ENCODE data around the gene EDA.
"Not testable (repeated sequence)": the region's sequence is repeated elsewhere in the genome, so short reads cannot be mapped to it uniquely, and the experiment has no call there.

EDA gene

DNA sequence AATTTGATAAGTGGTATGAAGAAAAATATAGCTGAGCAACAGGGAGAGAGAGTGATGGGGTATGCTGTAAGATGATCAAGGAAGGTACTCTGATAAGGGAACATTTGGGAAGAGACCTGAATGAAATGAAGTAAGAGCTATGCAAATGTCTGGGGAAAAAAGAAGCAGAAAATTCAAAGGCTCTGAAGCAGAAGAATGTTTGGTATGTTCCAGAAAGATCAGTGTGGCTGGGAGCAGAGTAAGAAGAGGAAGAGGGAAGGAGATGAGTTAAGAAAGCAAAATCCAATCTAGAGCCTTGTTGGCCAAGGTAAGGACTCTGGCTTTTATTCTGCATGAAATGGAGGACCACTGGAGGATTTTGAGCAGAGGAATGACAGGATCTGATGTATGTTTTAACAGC lies 343.8 kb downstream of the EDA start:
- no peak for DNase-seq (ENCODE audit: low spot score)

DNA sequence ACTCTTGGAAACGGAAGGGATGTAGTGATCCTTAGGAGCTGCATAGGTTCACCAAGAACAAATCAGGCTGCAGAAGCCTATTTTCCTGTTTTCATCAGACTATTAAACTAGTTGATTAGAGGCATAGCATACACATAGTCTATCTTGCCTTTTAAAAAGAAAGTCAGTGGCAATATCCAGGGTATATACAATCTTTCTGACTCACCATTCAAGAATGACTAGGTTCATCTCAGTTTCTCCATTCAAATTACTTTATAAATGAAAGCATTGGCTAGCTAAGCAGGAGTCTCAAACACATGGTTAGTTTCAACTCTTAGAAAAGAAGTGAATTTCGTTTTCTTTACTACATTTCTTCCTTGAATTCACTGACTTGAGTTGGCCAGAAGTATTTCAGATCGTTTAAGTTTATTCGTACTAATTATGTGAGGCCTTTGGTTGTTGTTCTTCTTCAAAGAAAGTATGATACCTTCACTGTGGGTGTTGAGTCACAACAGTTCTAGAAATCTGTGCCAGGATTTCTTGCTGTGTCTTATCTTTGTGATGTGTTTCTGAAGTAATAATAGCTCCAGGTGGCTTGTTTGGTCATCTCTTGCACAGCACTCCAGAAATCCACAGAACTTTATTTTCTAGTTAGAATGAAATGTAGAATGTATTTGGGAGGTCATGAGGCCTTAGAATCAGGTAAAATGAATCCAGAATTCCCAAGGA lies 345.6 kb downstream of the EDA start:
- no peak for DNase-seq (ENCODE audit: low spot score)

DNA sequence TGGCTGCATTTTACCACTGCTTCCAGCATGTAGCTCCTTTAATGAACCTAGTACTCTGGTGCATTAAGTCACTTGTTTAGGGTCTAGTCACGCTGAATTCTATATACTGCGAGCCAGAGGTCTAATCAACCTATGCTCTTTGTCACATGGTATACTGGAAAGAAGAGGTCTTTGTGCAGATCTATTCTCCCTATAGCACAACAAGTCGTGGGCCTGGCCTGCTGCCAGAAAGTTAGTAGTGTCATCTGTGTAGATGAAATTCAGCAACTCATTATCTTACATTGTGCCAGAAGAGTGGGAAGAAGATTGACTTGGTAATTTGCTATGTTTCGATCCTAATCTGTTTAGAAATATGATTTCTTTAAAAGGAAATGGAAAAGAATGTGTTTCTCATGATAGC lies 353.0 kb downstream of the EDA start:
- DNase-seq (ENCODE audit: low spot score), result no peak

DNA sequence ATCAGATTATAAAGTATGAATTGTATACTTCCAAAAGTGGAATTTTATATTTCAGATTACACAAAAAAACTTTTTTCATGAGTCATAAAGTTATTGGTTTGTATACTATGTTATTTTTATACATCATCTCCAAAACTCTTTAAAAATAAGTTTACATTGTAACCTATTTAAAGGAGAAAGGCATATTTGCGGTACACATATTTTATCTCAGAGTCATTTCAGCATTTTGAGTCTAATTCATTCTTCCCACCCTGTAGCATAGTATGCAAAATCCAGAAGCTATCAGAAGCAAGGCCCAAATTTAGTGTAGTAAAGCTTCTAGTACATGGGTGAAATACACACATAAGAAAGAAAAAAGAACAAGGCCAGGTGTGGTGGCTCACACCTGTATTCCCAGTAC lies 353.5 kb downstream of the EDA start:
- no peak for DNase-seq (ENCODE audit: low spot score)

DNA sequence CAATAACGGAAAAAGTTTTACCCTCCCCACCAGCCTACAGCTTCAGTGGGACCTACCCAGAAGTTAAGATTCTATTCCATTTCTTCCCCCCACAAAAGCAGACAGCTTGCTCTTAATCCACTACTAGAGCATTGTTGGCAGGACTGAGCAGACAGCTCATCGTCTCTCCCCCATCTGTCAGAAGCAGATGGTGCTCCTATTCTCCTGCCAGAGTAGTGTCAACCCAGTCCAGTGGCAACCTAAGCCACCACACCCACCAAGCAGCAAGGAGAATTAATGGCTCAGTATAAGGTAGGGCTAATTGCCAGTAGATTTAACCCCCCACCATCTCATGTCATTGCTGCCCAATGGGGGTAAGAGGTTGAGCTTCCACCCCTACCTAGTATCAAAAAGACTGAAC lies 371.8 kb downstream of the EDA start:
- no peak for DNase-seq (ENCODE audit: low spot score)

DNA sequence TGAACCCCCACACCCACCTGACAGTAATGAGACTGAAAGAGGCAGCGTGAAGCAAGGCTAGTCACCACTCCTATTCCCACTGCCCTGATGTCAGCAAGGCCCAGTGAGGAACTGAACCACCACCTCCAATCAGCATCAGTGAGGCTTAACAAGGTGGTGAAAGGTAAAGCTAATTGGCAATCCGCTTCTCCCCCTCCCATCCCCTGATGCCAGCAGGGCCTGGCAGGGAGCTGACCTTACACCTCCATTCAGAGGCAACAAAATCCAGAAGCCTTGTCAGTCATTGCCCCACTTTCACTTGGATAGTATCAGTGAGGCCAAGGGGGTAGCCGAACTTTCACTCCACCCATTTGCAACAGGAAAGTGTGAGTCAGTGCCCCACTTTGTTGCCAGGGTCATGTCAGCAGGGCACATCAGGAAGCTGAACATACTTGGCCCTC lies 373.1 kb downstream of the EDA start:
- DNase-seq (ENCODE audit: low spot score), result no peak

DNA sequence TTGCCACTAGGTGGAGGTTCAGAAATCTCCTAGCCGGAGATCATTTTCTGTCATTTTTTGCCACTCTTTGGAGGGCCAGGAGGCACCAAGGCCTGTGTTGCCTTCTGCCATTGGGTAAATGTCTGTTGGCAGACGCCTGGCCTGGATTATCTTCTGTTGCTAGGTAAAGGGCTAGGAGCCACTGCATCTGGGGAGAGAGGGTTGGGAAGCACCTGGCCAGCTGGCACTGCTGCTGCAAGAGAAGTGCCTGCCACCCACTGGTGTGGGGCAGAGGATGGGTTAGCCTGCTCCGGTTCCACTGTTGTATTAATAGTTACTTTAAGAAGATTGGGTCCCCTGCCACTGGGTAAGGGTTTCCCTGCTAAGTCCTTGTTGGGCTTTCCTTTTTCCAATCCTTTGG lies 375.8 kb downstream of the EDA start:
- no peak for DNase-seq (ENCODE audit: low spot score)

DNA sequence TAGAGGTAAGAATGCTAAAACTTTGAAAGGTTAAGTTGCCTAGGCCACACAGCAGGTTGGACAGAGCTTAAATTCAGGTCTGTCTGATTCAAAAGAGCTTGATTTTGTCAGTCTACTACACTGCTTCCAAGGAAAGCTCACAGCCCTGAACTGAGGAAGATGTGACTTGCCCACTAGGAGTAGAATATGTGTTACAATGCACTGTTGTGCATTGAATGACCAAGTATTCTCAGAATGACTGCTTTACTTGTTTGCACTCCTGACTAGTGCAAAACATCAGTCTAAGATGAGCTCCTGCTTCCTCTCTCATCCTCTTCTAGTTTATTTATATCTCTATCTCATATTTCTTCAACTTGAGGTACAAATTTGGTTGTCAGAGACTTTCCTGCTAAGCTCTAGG lies 377.6 kb downstream of the EDA start:
- no peak for DNase-seq (ENCODE audit: low spot score)

DNA sequence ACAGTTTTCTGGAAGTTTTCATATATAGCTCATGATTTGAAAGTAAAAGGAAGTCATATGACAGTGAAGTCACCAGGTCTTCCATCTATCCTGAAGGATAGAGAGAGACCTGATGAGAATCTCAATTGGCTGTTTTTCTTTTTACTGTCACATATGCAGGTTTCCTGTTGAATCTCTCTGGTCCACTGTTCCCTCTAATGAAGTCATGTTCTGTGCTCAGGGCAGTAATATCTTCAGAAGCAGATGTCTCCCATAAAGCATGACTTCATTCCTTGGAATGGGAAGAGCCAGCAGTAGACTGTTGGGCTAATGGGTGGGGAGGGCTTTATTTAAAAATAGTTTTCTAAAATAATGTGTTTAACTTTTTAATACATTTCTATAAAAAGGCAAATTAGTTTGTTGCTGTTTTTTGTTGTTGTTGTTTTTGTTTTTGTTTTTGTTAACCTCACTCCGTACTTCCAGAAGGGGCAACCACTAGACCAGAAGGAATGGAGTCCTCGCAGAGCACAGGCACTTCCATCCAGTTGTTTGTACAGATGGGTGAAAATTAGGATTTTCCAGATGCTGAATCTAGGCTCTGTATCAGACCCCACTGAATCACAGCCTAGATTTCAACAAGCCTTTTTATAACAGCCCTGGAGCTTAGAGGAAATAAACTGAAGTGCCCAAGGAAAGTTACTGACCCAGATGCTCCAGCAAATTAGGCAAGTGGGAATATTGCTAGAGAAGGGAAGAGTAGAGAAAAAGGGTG lies 379.6 kb downstream of the EDA start:
- DNase-seq (ENCODE audit: low spot score), result no peak

DNA sequence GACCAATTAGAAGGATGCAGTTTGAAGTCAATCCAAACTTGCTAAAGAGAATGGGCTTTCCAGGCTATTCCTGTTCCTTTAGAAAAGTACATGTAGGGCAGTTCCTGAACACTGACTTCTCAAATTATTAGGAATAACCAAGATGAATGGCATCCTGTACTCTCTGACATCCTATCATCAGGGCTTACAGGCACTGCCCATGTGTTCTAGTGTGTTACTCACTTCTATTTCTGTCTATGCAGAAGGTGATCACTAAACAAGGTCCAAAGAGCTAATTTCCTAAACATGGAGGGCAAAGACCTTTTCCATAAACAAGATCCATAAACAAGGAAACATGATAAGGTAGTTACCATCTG lies 380.2 kb downstream of the EDA start:
- no peak for DNase-seq (ENCODE audit: low spot score)

DNA sequence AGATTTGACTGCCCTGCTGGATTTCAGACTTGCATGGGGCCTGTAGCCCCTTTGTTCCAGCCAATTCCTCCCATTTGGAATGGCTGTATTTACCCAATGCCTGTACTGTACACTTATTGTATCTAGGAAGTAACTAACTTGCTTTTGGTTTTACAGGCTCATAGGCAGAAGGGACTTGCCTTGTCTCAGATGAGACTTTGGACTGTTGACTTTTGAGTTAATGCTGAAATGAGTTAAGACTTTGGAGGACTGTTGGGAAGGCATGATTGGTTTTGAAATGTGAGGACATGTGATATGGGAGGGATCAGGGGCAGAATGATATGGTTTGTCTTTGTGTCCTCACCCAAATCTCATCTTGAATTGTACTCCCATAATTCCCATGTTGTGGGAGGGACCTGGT lies 382.4 kb downstream of the EDA start:
- DNase-seq (ENCODE audit: low spot score), result not testable (repeated sequence)

DNA sequence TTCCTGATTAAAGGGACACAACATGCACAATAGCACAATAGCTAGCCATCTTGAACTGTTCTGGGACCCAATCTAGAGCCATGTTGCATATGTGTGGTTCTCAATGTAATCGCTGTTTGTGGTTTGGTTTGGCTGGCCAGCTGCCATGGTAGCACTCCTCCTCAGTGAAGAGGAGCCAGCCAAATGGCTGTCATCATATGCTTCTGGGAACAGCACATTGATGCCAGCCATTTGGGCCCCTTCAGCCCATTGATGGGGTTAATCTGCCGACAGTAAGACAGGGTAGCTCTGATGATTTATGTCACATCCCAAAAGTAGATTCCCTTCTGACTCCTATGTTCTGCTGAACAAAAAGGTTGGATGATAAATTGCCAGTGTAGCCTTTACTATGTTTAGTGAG lies 385.4 kb downstream of the EDA start:
- no peak for DNase-seq (ENCODE audit: low spot score)

DNA sequence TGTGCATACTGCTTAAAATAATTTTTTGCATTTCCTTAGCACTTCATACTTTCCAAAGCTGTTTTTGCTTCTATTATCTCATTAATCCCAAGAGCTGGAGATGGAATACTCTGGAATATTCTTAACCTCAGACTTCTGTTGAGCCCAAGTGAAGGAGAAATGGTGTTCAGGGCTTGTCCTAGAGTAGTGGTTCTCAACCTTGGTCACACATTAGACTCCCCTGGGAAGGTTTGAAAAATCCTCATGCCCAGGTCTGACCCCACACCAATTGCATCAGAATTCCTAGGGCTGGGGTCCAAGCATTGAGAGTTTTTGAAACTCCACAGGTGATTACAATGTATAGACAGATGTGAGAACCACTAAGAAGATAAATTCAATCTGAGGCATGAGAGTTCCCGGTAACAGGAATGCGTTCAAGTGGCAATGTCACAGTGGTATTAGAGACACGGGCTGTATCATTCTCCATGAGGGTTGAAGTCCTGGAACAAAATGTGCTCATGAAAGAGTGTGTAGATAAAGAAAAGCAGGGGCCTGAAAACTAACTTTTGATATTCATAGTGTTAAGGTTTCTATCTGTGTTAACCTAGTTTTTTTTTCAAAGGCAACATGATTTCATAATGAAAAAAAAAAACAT lies 385.9 kb downstream of the EDA start:
- no peak for DNase-seq (ENCODE audit: low spot score)

DNA sequence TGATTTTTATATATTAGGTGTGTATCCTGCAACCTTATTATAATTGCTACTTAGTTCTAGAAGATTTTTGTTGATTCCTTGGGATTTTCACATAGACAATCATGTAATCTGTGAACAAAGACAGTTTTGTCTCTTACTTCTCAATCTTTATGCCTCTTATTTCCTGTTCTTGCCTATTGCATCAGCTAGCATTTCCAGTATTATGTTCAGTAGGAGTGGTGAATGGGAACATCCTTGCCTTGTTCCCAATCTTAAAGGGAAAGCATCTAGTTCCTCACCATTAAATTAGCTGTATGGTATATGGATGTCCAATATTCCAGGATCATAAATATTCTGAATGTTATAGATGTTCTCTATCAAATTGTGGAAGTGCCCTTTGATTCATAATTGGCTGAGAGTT lies 392.0 kb downstream of the EDA start:
- DNase-seq (ENCODE audit: low spot score), result no peak

DNA sequence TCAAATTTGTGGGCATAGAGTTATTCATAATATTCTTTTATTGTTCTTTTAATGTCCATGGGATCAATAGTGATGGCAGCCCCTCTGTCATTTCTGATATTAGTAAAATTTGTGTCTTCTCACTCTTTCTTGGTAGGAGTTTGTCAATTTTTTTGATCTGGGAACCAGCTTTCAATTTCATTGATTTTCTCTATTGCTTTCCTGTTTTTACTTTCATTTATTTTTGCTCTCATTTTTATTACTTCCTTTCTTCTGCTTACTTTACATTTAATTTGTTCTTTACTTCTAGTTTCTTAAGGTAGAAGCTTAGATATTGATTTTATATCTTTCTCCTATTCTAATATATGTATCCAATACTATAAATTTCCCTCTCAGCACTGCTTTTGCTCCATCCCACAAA lies 393.1 kb downstream of the EDA start:
- no peak for DNase-seq (ENCODE audit: low spot score)

DNA sequence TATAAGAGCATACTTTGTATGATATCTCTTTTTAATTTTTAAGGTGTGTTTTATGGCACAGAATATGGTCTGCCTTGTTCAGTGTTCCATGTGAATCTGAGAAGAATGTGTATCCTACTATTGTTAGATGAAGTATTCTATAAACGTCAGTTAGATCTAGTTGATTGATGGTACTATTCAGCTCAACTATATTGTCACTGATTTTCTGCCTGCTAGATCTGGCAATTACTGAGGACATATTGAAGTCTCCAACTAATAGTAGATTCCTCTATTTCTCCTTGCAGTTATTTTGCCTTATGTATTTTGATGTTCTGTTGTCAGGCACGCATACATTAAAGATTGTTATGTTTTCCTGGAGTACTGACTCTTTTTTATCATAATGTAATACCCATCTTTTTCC lies 394.1 kb downstream of the EDA start:
- no peak for DNase-seq (ENCODE audit: low spot score)

DNA sequence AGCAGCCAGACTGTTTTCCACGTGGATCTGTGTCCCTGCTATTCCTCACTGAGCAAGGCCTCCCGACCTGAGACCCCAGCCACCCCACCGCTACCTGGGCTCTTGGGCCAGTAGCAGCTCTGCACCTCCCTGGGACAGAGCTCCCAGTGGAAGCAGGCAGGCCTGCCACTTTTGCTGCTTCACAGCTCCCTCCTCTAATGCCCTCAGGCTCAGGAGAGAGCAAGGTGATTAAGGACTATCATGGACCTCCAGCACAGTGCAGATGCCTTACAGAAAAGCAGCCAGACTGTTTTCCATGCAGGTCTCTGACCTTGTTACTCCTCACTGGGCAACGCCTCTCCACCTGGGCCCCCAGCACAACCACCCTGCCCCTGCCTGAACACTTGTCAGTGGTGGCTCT lies 396.8 kb downstream of the EDA start:
- no peak for DNase-seq (ENCODE audit: low spot score)

DNA sequence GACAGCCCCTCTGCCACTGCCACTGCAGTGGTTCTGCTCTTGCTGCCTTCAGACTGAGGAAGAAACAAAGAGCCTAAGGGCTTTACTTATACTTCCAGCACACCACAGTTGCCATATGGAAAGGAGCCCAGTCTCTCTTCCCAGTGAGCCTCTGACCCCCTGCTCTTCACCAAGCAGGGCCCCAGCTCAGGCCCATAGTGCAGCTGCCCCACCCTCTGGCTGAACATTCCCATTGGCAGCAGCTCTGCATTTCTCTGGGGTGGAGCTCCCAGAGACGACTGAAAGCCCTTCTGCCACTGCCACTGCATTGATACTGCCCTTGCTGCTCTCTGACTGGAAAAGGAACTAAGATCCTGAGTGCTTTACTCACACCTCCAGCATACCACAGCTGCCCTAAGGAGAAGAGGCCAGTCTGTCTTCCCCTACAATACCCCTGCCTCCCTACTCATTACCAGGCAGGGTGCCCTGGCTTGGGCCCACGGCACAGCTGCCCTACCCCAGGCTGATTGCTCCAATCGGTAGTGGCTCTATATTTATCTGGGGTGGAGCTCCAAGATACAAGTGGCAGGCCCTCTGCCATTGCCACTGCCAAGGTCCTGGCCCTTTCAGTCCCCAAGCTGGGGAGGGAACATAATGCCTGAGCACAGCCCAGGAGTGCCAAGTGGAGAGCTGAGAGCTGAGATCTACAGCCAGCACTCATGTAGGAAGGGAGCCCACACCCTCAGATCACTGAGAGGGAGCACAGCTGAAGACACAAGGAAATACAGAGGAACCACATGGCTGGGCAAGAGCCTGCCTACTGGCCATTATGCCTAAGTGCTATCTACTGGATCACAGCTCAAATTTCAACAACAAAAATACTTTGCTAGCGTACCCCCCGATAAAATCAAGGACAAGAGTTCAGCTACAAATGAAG lies 397.8 kb downstream of the EDA start:
- DNase-seq (ENCODE audit: low spot score), result no peak

DNA sequence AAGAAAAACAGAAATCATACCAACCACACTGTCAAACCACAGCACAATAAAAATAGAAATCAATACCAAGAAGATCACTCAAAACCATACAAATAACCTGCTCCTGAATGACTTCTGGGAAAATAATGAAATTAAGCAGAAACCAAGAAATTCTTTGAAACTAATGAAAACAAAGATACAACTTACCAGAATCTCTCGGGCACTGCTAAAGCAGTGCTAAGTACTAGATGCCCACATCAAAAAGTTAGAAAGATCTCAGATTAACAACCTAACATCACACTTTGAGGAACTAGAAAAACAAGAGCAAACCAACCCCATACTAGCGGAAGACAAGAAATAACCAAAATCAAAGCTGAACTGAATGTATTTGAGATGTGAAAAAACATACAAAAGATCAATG lies 400.6 kb downstream of the EDA start:
- no peak for DNase-seq (ENCODE audit: low spot score)

DNA sequence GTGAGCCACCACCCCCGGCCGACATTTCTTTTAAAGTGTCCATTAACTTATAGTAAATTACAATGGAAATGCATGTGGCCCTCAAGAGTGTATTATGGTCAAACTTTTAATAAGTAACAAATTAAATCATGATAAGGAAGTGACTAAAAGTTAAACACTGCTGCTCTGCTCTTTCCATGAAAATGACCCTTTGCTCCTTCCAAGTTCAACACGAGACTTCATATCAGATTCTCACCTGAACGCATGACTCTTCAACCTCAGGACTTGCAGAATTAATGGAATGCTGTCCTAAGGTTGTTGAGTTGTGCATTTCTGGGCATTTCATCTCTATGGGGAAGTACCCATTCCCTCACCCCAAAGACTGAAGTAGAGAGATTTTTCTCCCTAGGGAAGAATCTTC lies 406.7 kb downstream of the EDA start:
- DNase-seq (ENCODE audit: low spot score), result no peak

DNA sequence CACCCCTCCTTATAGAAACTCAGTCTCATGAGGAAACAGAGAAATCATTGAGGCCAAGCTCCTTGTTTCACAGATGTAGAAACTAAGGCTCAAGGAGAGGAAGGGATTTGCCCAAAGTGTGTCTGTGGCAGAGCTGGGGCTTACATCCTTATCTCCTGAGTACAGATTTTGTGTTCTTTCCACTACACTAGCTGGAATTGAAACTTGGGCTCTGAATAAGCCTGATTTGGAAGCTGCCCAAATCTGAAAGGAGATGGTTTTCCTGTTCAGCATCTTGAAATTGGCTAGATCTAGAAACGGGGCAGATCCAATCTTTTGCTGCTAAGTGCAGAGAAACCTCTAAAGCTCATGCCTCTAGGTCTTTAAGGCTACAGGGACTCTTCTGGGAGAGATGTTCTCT lies 409.6 kb downstream of the EDA start:
- no peak for DNase-seq (ENCODE audit: low spot score)

DNA sequence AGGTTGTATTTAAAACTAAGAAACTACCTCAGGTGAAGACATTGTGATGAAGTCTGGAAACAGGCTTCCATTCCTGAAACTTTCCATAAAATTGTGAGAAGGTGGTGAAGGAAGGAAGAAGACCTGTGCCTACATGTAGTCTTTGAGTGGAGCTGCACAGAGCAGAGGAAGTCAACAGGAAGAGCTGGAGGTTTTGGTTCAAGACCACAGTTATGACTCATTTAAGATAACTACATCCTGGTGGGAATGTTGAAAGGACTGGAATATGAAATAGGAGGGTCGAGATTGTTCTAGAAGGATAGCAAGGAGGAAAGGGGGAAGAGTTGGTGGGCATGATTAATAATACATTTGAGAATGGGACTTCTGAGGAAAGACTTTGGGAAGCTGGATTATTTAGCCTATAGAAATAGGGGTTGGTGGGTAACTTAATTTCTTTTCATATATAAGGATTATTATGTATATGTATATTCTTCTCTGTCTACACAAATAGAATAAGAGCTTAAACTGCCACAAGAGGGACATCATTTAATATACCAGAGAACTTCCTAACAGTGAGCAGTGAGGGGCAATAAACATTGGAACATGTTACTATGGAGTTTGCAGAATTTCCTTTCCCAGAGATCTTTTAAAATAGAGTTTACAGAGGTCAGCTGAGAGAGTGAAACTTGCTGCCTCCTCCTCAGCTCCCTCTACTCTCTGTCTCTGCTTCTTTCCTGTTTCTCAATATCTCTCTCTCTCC lies 410.4 kb downstream of the EDA start:
- no peak for DNase-seq (ENCODE audit: low spot score)

Measured in hepatic stellate cell (primary cell).